Chondrocyte (in vitro differentiated cells): ENCODE data around the gene SPG7. TPM values are rescaled to one million over a fixed set of nuclear protein-coding genes. Genes with fewer than 3 reads are reported as not detected.

Source experiments
- DNase-seq: peaks from one replicate; pipeline ENCODE4 v3.0.0; 2021; ENCODE audit warnings: mixed read lengths, low spot score
- H3K27ac Mint-ChIP-seq: one replicate; pipeline ENCODE4 v1.8.0; 2021; ENCODE audit warnings: mild to moderate bottlenecking, moderate library complexity, mixed read lengths; ENCODE audit not compliant: unreplicated experiment
- H3K27me3 Mint-ChIP-seq: 2 replicates; pipeline ENCODE4 v1.8.0; 2021; ENCODE audit warnings: low read depth, mixed read lengths
- H3K36me3 Mint-ChIP-seq: 2 replicates; pipeline ENCODE4 v1.8.0; 2021; ENCODE audit warnings: low read depth, mixed read lengths
- H3K4me1 Mint-ChIP-seq: 2 replicates; pipeline ENCODE4 v1.8.0; 2021; ENCODE audit warnings: low read depth, mild to moderate bottlenecking, mixed read lengths
- H3K4me3 Mint-ChIP-seq: one replicate; pipeline ENCODE4 v1.8.0; 2021; ENCODE audit warnings: mild to moderate bottlenecking, moderate library complexity, mixed read lengths; ENCODE audit not compliant: unreplicated experiment
- H3K9me3 Mint-ChIP-seq: 2 replicates; pipeline ENCODE4 v1.8.0; 2021; ENCODE audit warnings: low read depth, mixed read lengths
- CTCF ChIP-seq: fragments of 200-600 bp; sonication (generic); IDR thresholded peaks from 2 replicates; pipeline ENCODE4 v1.5.0; 2021; ENCODE audit warnings: antibody characterized with exemption, mild to moderate bottlenecking, moderate library complexity
- total RNA-seq: library from RNA; stranded (reverse); gene quantifications from 3 replicates; pipeline ENCODE4 v1.2.1, GENCODE V29; 2021

Gene SPG7
- total RNA-seq, 1 donor from 2014 or later: 87.6 TPM

- H3K27me3 Mint-ChIP-seq: no peaks in the 10 kb centered on the region
- H3K4me3 Mint-ChIP-seq: no peak overlapping the region
- peak; percentile 77 for DNase-seq
- TF ChIP-seq CTCF: no peak
- H3K27ac Mint-ChIP-seq: no peak overlapping the region
- H3K4me1 Mint-ChIP-seq: peaks cover 5% of the 10 kb centered on the region
- no peaks in the 10 kb centered on the region for H3K36me3 Mint-ChIP-seq
- no peaks in the 10 kb centered on the region for H3K9me3 Mint-ChIP-seq
Measured at GRCh38 chr16:89589241-89589926, 81.2 kb downstream of the SPG7 start.

- Mint-ChIP-seq H3K27me3 (no peaks in the 10 kb centered on the region), H3K36me3 (no peaks in the 10 kb centered on the region), H3K4me3 (no peak overlapping the region), H3K4me1 (no peaks in the 10 kb centered on the region), H3K9me3 (no peaks in the 10 kb centered on the region), H3K27ac (no peak overlapping the region)
- DNase-seq: no peak
- TF ChIP-seq CTCF: no peak
Measured at GRCh38 chr16:89593841-89594240, 85.6 kb downstream of the SPG7 start.

GRCh38 chr16:89595330-89596060, 87.3 kb downstream of the SPG7 start:
- DNase-seq: no peak
- H3K27ac Mint-ChIP-seq: no peak overlapping the region
- H3K27me3 Mint-ChIP-seq: no peaks in the 10 kb centered on the region
- H3K4me3 Mint-ChIP-seq: no peak overlapping the region
- no peaks in the 10 kb centered on the region for H3K9me3 Mint-ChIP-seq
- no peak for TF ChIP-seq CTCF
- H3K4me1 Mint-ChIP-seq: no peaks in the 10 kb centered on the region
- H3K36me3 Mint-ChIP-seq: no peaks in the 10 kb centered on the region

- H3K4me3 Mint-ChIP-seq: no peak overlapping the region
- TF ChIP-seq CTCF: no peak
Measured at GRCh38 chr16:89596061-89596689, 88.0 kb downstream of the SPG7 start.

GRCh38 chr16:89596957-89597649, 88.9 kb downstream of the SPG7 start:
- no peak overlapping the region for H3K4me3 Mint-ChIP-seq
- no peak for TF ChIP-seq CTCF

More at GRCh38 chr16:89596061-89596689, 88.0 kb downstream of the SPG7 start:
- DNase-seq: no peak
- H3K27ac Mint-ChIP-seq: no peak overlapping the region
- H3K36me3 Mint-ChIP-seq: no peaks in the 10 kb centered on the region
- no peaks in the 10 kb centered on the region for H3K9me3 Mint-ChIP-seq
- no peaks in the 10 kb centered on the region for H3K27me3 Mint-ChIP-seq
- no peaks in the 10 kb centered on the region for H3K4me1 Mint-ChIP-seq

More at GRCh38 chr16:89596957-89597649, 88.9 kb downstream of the SPG7 start:
- no peak overlapping the region for H3K27ac Mint-ChIP-seq
- H3K9me3 Mint-ChIP-seq: no peaks in the 10 kb centered on the region
- no peak for DNase-seq
- no peaks in the 10 kb centered on the region for H3K27me3 Mint-ChIP-seq
- no peaks in the 10 kb centered on the region for H3K36me3 Mint-ChIP-seq
- H3K4me1 Mint-ChIP-seq: peaks cover 4% of the 10 kb centered on the region
